ENCODE results near the gene NDUFAF3.

Gene NDUFAF3

GRCh38 chr3:48989796-48990635 lies 31.9 kb upstream of the NDUFAF3 start, which contains the start of gene P4HTM (continued):
- TF ChIP-seq EGR2 (tag by site-specific recombination; IDR thresholded peaks at IDR 0.05; ENCODE audit: low read depth), result peak; percentile 90
- no peak for TF ChIP-seq ZNF169 (tag by site-specific recombination; IDR thresholded peaks at IDR 0.05)
- TF ChIP-seq ZNF404 (tag by site-specific recombination; IDR thresholded peaks at IDR 0.05), result no peak
- TF ChIP-seq ZNF394 (tag by site-specific recombination; IDR thresholded peaks at IDR 0.05; ENCODE audit: borderline replicate concordance), result peak; percentile 33; the same call in 1 of the 2 replicates
- no peak for TF ChIP-seq ZNF692 (tag by site-specific recombination; IDR thresholded peaks at IDR 0.05)
- TF ChIP-seq ZNF18 (tag by site-specific recombination; IDR thresholded peaks at IDR 0.05), result no peak
- TF ChIP-seq AEBP2 (tag by site-specific recombination; IDR thresholded peaks at IDR 0.05; ENCODE audit: borderline replicate concordance), result no peak
- TF ChIP-seq ZNF561 (tag by site-specific recombination; IDR thresholded peaks at IDR 0.05; ENCODE audit: borderline replicate concordance), result peak; percentile 6; the same call in 1 of the 2 replicates
- no peak for TF ChIP-seq ZNF133 (tag by site-specific recombination; IDR thresholded peaks at IDR 0.05)
- no peak for TF ChIP-seq ZNF24 (tag by site-specific recombination; IDR thresholded peaks at IDR 0.05)
- TF ChIP-seq SALL2 (tag by site-specific recombination; IDR thresholded peaks at IDR 0.05; ENCODE audit: borderline replicate concordance), result no peak
- TF ChIP-seq ZNF2 (tag by site-specific recombination; IDR thresholded peaks at IDR 0.05), result 0 out of 2 replicates have a peak, but pooled peaks have one; percentile 59
- no peak for TF ChIP-seq ZBTB49 (tag by site-specific recombination; IDR thresholded peaks at IDR 0.05; ENCODE audit: low read depth)
- TF ChIP-seq ZNF341 (tag by site-specific recombination; IDR thresholded peaks at IDR 0.05; ENCODE audit: low read depth), result 0 out of 2 replicates have a peak, but pooled peaks have one; percentile 9
- peak; percentile 89 for TF ChIP-seq CTCF (tag by site-specific recombination; IDR thresholded peaks at IDR 0.05)
- TF ChIP-seq ZNF670 (tag by site-specific recombination; IDR thresholded peaks at IDR 0.05; ENCODE audit: low read depth), result no peak
- peak; percentile 92 for TF ChIP-seq HIC1 (tag by site-specific recombination; IDR thresholded peaks at IDR 0.05)
- TF ChIP-seq ZSCAN5A (tag by site-specific recombination; IDR thresholded peaks at IDR 0.05), result no peak
- TF ChIP-seq ZNF292 (tag by site-specific recombination; IDR thresholded peaks at IDR 0.05; ENCODE audit: borderline replicate concordance, low read depth), result no peak
- TF ChIP-seq ZFP69B (tag by site-specific recombination; IDR thresholded peaks at IDR 0.05), result no peak
- no peak for TF ChIP-seq ZNF211 (tag by site-specific recombination; IDR thresholded peaks at IDR 0.05; ENCODE audit: low read depth)
- TF ChIP-seq OSR2 (tag by site-specific recombination; IDR thresholded peaks at IDR 0.05), result no peak
- TF ChIP-seq ZBTB48 (tag by site-specific recombination; IDR thresholded peaks at IDR 0.05), result 0 out of 2 replicates have a peak, but pooled peaks have one; percentile 32
- TF ChIP-seq ZNF175 (tag by site-specific recombination; IDR thresholded peaks at IDR 0.05), result no peak
- 0 out of 2 replicates have a peak, but pooled peaks have one; percentile 22 for TF ChIP-seq KLF9 (tag by site-specific recombination; IDR thresholded peaks at IDR 0.05; ENCODE audit: low read depth)
- no peak for TF ChIP-seq ZNF544 (tag by site-specific recombination; IDR thresholded peaks at IDR 0.05)
